Smooth muscle cell (in vitro differentiated cells): ENCODE results near the gene LMO2. TPM values are rescaled to one million over a fixed set of nuclear protein-coding genes. Genes with fewer than 3 reads are reported as not detected.

Experiments
- DNase-seq: peaks from one replicate; lab custom pipeline; 2025; ENCODE audit not compliant: unreplicated experiment; lab: John Stamatoyannopoulos, UW
- H2AFZ ChIP-seq: fragments of 200-600 bp; sonication (generic); 2 replicates; pipeline ENCODE4 v1.6.0; 2016; ENCODE audit warnings: antibody characterized with exemption, low read depth, mild to moderate bottlenecking
- H3F3A ChIP-seq: fragments of 200-600 bp; sonication (generic); 2 replicates; pipeline ENCODE4 v1.6.0; 2017; ENCODE audit warnings: antibody characterized with exemption, low read depth
- H3K27ac ChIP-seq: fragments of 200-600 bp; sonication (generic); 2 replicates; pipeline ENCODE4 v1.5.1; 2016; ENCODE audit warnings: low read depth, mild to moderate bottlenecking
- H3K27me3 ChIP-seq: fragments of 200-600 bp; sonication (generic); 2 replicates; pipeline ENCODE4 v1.6.1; 2016; ENCODE audit warnings: low read depth, mild to moderate bottlenecking
- H3K36me3 ChIP-seq: fragments of 200-600 bp; sonication (generic); 2 replicates; pipeline ENCODE4 v1.5.1; 2016; ENCODE audit warnings: low read depth
- H3K4me1 ChIP-seq: fragments of 200-600 bp; sonication (generic); 2 replicates; pipeline ENCODE4 v1.5.1; 2016; ENCODE audit warnings: low read depth
- H3K4me2 ChIP-seq: fragments of 200-600 bp; sonication (generic); 2 replicates; pipeline ENCODE4 v1.6.0; 2016; ENCODE audit warnings: mild to moderate bottlenecking
- H3K4me3 ChIP-seq: fragments of 200-600 bp; sonication (generic); 2 replicates; pipeline ENCODE4 v1.5.1; 2016; ENCODE audit warnings: mild to moderate bottlenecking
- H3K79me2 ChIP-seq: fragments of 200-600 bp; sonication (generic); 2 replicates; pipeline ENCODE4 v1.6.0; 2016; ENCODE audit warnings: low read depth, mild to moderate bottlenecking
- H3K9ac ChIP-seq: fragments of 200-600 bp; sonication (generic); 2 replicates; pipeline ENCODE4 v1.6.0; 2016; ENCODE audit warnings: low read depth
- H3K9me3 ChIP-seq: fragments of 200-600 bp; sonication (generic); replicated peaks from 2 replicates; pipeline ENCODE4 v1.5.1; 2016; ENCODE audit warnings: low read depth
- H4K20me1 ChIP-seq: fragments of 200-600 bp; sonication (generic); 2 replicates; pipeline ENCODE4 v1.6.0; 2016; ENCODE audit warnings: low read depth
- CTCF ChIP-seq: fragments of 200-600 bp; sonication (generic); IDR thresholded peaks from 2 replicates; pipeline ENCODE4 v1.5.1; 2017; ENCODE audit warnings: borderline replicate concordance, mild to moderate bottlenecking, antibody characterized with exemption; ENCODE audit not compliant: insufficient read depth, poor library complexity, severe bottlenecking
- WGBS: methylation state at CpG from one replicate; pipeline ENCODE4 v1.1.7; 2016; ENCODE audit warnings: low lambda C conversion rate; 5-methylcytosine and 5-hydroxymethylcytosine counted together
- polyA plus RNA-seq: library from polyadenylated mRNA; unstranded; fragments of >200 nt; fragmentation: Nextera tagmentation; extraction: Ambion mirVana; gene quantifications from 2 replicates; pipeline ENCODE4 v1.2.1, GENCODE V29; 2016
- total RNA-seq: library from RNA; depleted of rRNA; stranded (reverse); fragments of >200 nt; gene quantifications from 2 replicates; pipeline ENCODE4 v1.2.3, GENCODE V29; 2014

The LMO2 gene
- total and polyA plus RNA-seq, 2 experiments from 2014 or later, result 2.7 to 3.8 TPM

DNA sequence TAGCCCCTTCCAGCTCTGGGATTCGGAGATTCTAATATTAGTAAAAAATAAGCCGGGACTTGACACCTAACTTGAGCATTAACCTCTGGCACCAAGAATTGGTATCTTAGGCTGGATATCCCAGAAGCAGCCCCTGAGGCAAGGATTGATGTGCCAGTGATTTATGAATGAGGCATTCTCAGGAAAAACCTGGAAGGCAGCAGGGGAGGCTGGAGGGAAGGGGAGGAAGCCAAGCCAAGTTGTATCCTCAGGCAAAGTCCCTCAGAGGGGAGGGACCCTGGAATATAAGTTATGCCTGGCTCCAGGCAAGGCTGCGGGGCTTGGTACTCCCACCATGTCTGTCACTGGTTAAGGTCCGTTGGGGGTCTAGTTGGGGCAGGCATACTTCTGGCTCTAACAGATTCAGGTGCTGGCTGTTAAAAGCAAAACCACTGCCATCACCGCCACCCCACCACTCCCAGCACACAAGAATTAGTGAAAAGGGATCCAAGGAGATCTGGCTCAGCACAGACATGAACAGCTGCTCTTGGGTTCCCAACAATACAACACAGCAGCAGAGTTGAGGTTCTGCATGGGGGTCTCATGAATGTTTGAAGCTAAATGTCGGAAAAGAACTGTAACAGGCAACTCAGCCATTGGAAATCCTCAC, 29.8 kb downstream of the LMO2 start:
- Histone ChIP-seq H3K27me3 (peaks cover 7% of the 10 kb centered on the region), H3K9me3 (no peaks in the 10 kb centered on the region), H3K4me2 (no peak overlapping the region), H3K9ac (no peak overlapping the region), H3K4me1 (no peaks in the 10 kb centered on the region), H2AFZ (no peak overlapping the region), H3K27ac (no peak overlapping the region), H3K36me3 (no peaks in the 10 kb centered on the region), H4K20me1 (no peaks in the 10 kb centered on the region), H3F3A (no peaks in the 10 kb centered on the region), H3K4me3 (no peak overlapping the region), H3K79me2 (no peaks in the 10 kb centered on the region)
- TF ChIP-seq CTCF, result no peak
- 92% methylated on average over 6 of the region's 6 CpGs for WGBS
- DNase-seq, result no peak

DNA sequence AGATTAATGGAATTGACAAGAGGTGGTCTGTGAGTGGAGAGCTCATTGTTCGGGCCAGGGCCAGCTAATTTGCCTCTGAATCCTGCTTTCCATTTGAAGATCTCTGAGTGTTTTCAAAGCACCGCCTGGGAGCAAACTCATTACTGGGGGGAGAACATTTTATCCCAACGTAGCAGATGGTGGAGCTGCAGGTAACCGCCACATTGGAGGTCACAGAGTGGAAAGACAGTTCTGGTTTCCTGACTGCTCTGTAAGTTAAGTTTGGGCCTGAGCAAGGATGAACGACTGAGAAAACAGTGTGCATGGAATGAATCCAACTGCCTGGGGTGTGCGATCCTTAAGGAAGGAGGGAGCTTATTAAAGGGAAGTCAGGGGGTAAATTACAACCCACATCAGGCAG, 30.5 kb downstream of the LMO2 start:
- WGBS, result 91% methylated on average over 6 of the region's 6 CpGs
- Histone ChIP-seq H2AFZ (no peak overlapping the region), H3K4me1 (no peaks in the 10 kb centered on the region), H3F3A (no peaks in the 10 kb centered on the region), H3K4me3 (no peak overlapping the region), H3K9ac (no peak overlapping the region), H3K27ac (no peak overlapping the region), H3K79me2 (no peaks in the 10 kb centered on the region), H3K36me3 (no peaks in the 10 kb centered on the region), H3K27me3 (peaks cover 7% of the 10 kb centered on the region), H3K9me3 (no peaks in the 10 kb centered on the region), H4K20me1 (no peaks in the 10 kb centered on the region), H3K4me2 (no peak overlapping the region)
- DNase-seq, result no peak
- no peak for TF ChIP-seq CTCF

GRCh38 chr11:33860926-33861325, 30.9 kb downstream of the LMO2 start:
- 94% methylated on average over 5 of the region's 5 CpGs for WGBS
- no peaks in the 10 kb centered on the region for H3F3A ChIP-seq
- no peaks in the 10 kb centered on the region for H3K4me1 ChIP-seq
- peaks cover 7% of the 10 kb centered on the region for H3K27me3 ChIP-seq
- no peaks in the 10 kb centered on the region for H4K20me1 ChIP-seq
- no peaks in the 10 kb centered on the region for H3K36me3 ChIP-seq
- no peak for TF ChIP-seq CTCF
- no peak overlapping the region for H3K4me3 ChIP-seq
- H3K27ac ChIP-seq, result no peak overlapping the region
- no peaks in the 10 kb centered on the region for H3K79me2 ChIP-seq
- H3K9ac ChIP-seq, result no peak overlapping the region
- no peak overlapping the region for H3K4me2 ChIP-seq
- no peak overlapping the region for H2AFZ ChIP-seq
- no peak for DNase-seq
- H3K9me3 ChIP-seq, result no peaks in the 10 kb centered on the region

GRCh38 chr11:33859306-33859705, 32.6 kb downstream of the LMO2 start:
- no peaks in the 10 kb centered on the region for H3K36me3 ChIP-seq
- H3K79me2 ChIP-seq, result no peaks in the 10 kb centered on the region
- H4K20me1 ChIP-seq, result no peaks in the 10 kb centered on the region
- H2AFZ ChIP-seq, result no peak overlapping the region
- no peak for DNase-seq
- 93% methylated on average over 16 of the region's 16 CpGs for WGBS
- H3K4me3 ChIP-seq, result no peak overlapping the region
- H3K9ac ChIP-seq, result no peak overlapping the region
- H3K4me1 ChIP-seq, result no peaks in the 10 kb centered on the region
- no peak overlapping the region for H3K4me2 ChIP-seq
- H3K9me3 ChIP-seq, result no peaks in the 10 kb centered on the region
- TF ChIP-seq CTCF, result no peak
- peaks cover 7% of the 10 kb centered on the region for H3K27me3 ChIP-seq
- no peak overlapping the region for H3K27ac ChIP-seq
- H3F3A ChIP-seq, result no peaks in the 10 kb centered on the region
